Progenitor cell of endocrine pancreas (in vitro differentiated cells): Measurements from ENCODE around the gene SRI. TPM values are rescaled to one million over a fixed set of nuclear protein-coding genes. Genes with fewer than 3 reads are reported as not detected.

Source experiments
- DNase-seq: peaks from one replicate; pipeline ENCODE4 v3.0.0; 2021; ENCODE audit warnings: low spot score; ENCODE audit not compliant: unreplicated experiment
- H3K27ac Mint-ChIP-seq: 2 replicates; pipeline ENCODE4 v1.8.0; 2021; ENCODE audit warnings: mild to moderate bottlenecking, moderate library complexity, mixed read lengths
- H3K27me3 Mint-ChIP-seq: 2 replicates; pipeline ENCODE4 v1.8.0; 2021; ENCODE audit warnings: mixed read lengths
- H3K36me3 Mint-ChIP-seq: 2 replicates; pipeline ENCODE4 v1.8.0; 2022; ENCODE audit warnings: mixed read lengths; ENCODE audit not compliant: insufficient read depth
- H3K4me1 Mint-ChIP-seq: 2 replicates; pipeline ENCODE4 v1.8.0; 2021; ENCODE audit warnings: low read depth, mixed read lengths
- H3K4me3 Mint-ChIP-seq: 2 replicates; pipeline ENCODE4 v1.8.0; 2021; ENCODE audit warnings: low read depth, mild to moderate bottlenecking, moderate library complexity, mixed read lengths
- H3K9me3 Mint-ChIP-seq: 2 replicates; pipeline ENCODE4 v1.8.0; 2021; ENCODE audit warnings: low read depth, mixed read lengths
- CTCF ChIP-seq: fragments of 200-600 bp; sonication (generic); IDR thresholded peaks from one replicate; pipeline ENCODE4 v1.5.0; 2021; ENCODE audit warnings: antibody characterized with exemption, mild to moderate bottlenecking; ENCODE audit not compliant: unreplicated experiment
- total RNA-seq: library from RNA; stranded (reverse); gene quantifications from 2 replicates; pipeline ENCODE4 v1.2.1, GENCODE V29; 2021

SRI gene
- total RNA-seq, 1 donor from 2014 or later = 126 TPM

- no peaks in the 10 kb centered on the region for H3K27me3 Mint-ChIP-seq
Observed at GRCh38 chr7:88185650-88186049, 34.2 kb downstream of the SRI start.

GRCh38 chr7:88184848-88185304 lies 35.0 kb downstream of the SRI start:
- DNase-seq = no peak
- peaks cover 10% of the 10 kb centered on the region for H3K36me3 Mint-ChIP-seq
- H3K27ac Mint-ChIP-seq = no peak overlapping the region

More at GRCh38 chr7:88185650-88186049, 34.2 kb downstream of the SRI start:
- TF ChIP-seq CTCF = no peak
- no peak for DNase-seq
- Mint-ChIP-seq H3K27ac (no peak overlapping the region), H3K9me3 (peaks cover 4% of the 10 kb centered on the region), H3K4me1 (no peaks in the 10 kb centered on the region), H3K36me3 (peaks cover 10% of the 10 kb centered on the region), H3K4me3 (no peak overlapping the region)

GRCh38 chr7:88183051-88183450 lies 36.8 kb downstream of the SRI start:
- H3K27ac Mint-ChIP-seq = no peak overlapping the region
- no peaks in the 10 kb centered on the region for H3K4me1 Mint-ChIP-seq
- H3K4me3 Mint-ChIP-seq = no peak overlapping the region
- H3K9me3 Mint-ChIP-seq = peaks cover 4% of the 10 kb centered on the region
- peaks cover 10% of the 10 kb centered on the region for H3K36me3 Mint-ChIP-seq
- no peak for DNase-seq
- no peak for TF ChIP-seq CTCF
- H3K27me3 Mint-ChIP-seq = no peaks in the 10 kb centered on the region

More at GRCh38 chr7:88184848-88185304, 35.0 kb downstream of the SRI start:
- no peak for TF ChIP-seq CTCF
- H3K4me1 Mint-ChIP-seq = no peaks in the 10 kb centered on the region
- peaks cover 4% of the 10 kb centered on the region for H3K9me3 Mint-ChIP-seq
- H3K27me3 Mint-ChIP-seq = no peaks in the 10 kb centered on the region
- no peak overlapping the region for H3K4me3 Mint-ChIP-seq

GRCh38 chr7:88176190-88176589 lies 43.6 kb downstream of the SRI start:
- no peak for TF ChIP-seq CTCF
- H3K27me3 Mint-ChIP-seq = no peaks in the 10 kb centered on the region
- no peak overlapping the region for H3K27ac Mint-ChIP-seq
- no peak overlapping the region for H3K4me3 Mint-ChIP-seq
- H3K36me3 Mint-ChIP-seq = no peaks in the 10 kb centered on the region
- H3K4me1 Mint-ChIP-seq = no peaks in the 10 kb centered on the region
- DNase-seq = no peak
- H3K9me3 Mint-ChIP-seq = no peaks in the 10 kb centered on the region

- DNase-seq = no peak
- H3K36me3 Mint-ChIP-seq = no peaks in the 10 kb centered on the region
- H3K27me3 Mint-ChIP-seq = no peaks in the 10 kb centered on the region
- no peak overlapping the region for H3K4me3 Mint-ChIP-seq
- no peak for TF ChIP-seq CTCF
- no peaks in the 10 kb centered on the region for H3K9me3 Mint-ChIP-seq
- H3K4me1 Mint-ChIP-seq = no peaks in the 10 kb centered on the region
- H3K27ac Mint-ChIP-seq = no peak overlapping the region
Observed at GRCh38 chr7:88172842-88173241, 47.0 kb downstream of the SRI start.
